Thymus (tissue), 11 donors: ENCODE measurements around the gene TBL2. TPM values are rescaled to one million over a fixed set of nuclear protein-coding genes. Genes with fewer than 3 reads are reported as not detected.
"Not testable (repeated sequence)": the region's sequence is repeated elsewhere in the genome, so short reads cannot be mapped to it uniquely, and the experiment has no call there.

Experiments used
- DNase-seq, 9 donors: peaks; one replicate each; pipeline ENCODE4 v3.0.0-alpha.2; 2013; ENCODE audit warnings: low spot score in 9 of 9, low read depth in 6 of 9, missing footprints in 1 of 9
- H3K27ac ChIP-seq, 2 donors: one replicate each; pipeline ENCODE4 v1.5.1; 2013; ENCODE audit warnings: control low read depth in 1 of 2, low read depth in 1 of 2, low read length in 1 of 2, mild to moderate bottlenecking in 1 of 2, moderate library complexity in 1 of 2
- H3K27me3 ChIP-seq, 2 donors: one replicate each; pipeline ENCODE4 v1.5.1; 2013; ENCODE audit warnings: low read length in 1 of 2; ENCODE audit not compliant: control insufficient read depth in 2 of 2, insufficient read depth in 1 of 2
- H3K36me3 ChIP-seq, 2 donors: one replicate each; pipeline ENCODE4 v1.5.1; 2013; ENCODE audit warnings: low read length in 1 of 2, mild to moderate bottlenecking in 1 of 2, moderate library complexity in 1 of 2; ENCODE audit not compliant: control insufficient read depth in 2 of 2, insufficient read depth in 2 of 2
- H3K4me1 ChIP-seq, 2 donors: one replicate each; pipeline ENCODE4 v1.5.1; 2013; ENCODE audit warnings: low read length in 2 of 2; ENCODE audit not compliant: control insufficient read depth in 2 of 2, insufficient read depth in 2 of 2
- H3K4me3 ChIP-seq, 2 donors: one replicate each; pipeline ENCODE4 v1.5.1; 2013; ENCODE audit warnings: low read length in 2 of 2, control low read depth in 1 of 2, mild to moderate bottlenecking in 1 of 2
- H3K9me3 ChIP-seq, 2 donors: one replicate each; pipeline ENCODE4 v1.5.1; 2013; ENCODE audit warnings: low read length in 1 of 2, mild to moderate bottlenecking in 1 of 2; ENCODE audit not compliant: control insufficient read depth in 2 of 2, insufficient read depth in 1 of 2
- WGBS: extraction: QIAGEN DNeasy Blood & Tissue Kit; methylation state at CpG from one replicate; pipeline ENCODE4 v1.1.7; 2013; 5-methylcytosine and 5-hydroxymethylcytosine counted together
- polyA plus RNA-seq: library from polyadenylated mRNA; stranded (reverse); fragments of 200-250 nt; gene quantifications from one replicate; pipeline ENCODE4 v1.2.3, GENCODE V29; 2013
- total RNA-seq: library from RNA; stranded (reverse); fragments of 120-200 nt; gene quantifications from one replicate; pipeline ENCODE4 v1.2.4, GENCODE V29; 2013
- donor health status: healthy.

Gene TBL2
- total and polyA plus RNA-seq, 2 donors = 16.1 to 18.2 TPM

DNA sequence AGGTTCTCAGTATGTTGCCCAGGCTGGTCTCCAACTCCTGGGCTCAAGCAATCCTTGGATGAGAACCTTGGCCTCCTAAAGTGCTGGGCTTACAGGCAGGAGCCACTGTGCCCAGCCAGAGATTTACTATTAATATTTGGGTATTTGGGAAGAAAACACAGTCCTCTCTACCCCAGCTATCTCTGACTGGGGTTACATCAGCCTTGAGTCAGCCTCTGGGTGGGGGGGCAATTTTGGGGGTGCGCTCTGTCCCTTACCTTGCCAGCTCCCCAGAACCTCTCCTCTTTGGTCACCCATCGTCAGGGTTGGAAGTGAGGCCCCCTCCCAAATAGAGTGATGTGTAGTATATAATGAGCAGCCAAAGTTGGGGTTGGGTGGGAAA lies 44.1 kb upstream of the TBL2 start:
- Histone ChIP-seq H3K27ac (no peak overlapping the region), H3K9me3 (peaks cover 2 to 4% of the 10 kb centered on the region in 2 donors), H3K27me3 (peaks cover 40 to 73% of the 10 kb centered on the region in 2 donors), H3K36me3 (no peaks in the 10 kb centered on the region), H3K4me3 (no peak overlapping the region), H3K4me1 (peaks cover 3 to 13% of the 10 kb centered on the region in 2 donors)
- 26% methylated on average over 2 of the region's 2 CpGs for WGBS
- no peak for DNase-seq

DNA sequence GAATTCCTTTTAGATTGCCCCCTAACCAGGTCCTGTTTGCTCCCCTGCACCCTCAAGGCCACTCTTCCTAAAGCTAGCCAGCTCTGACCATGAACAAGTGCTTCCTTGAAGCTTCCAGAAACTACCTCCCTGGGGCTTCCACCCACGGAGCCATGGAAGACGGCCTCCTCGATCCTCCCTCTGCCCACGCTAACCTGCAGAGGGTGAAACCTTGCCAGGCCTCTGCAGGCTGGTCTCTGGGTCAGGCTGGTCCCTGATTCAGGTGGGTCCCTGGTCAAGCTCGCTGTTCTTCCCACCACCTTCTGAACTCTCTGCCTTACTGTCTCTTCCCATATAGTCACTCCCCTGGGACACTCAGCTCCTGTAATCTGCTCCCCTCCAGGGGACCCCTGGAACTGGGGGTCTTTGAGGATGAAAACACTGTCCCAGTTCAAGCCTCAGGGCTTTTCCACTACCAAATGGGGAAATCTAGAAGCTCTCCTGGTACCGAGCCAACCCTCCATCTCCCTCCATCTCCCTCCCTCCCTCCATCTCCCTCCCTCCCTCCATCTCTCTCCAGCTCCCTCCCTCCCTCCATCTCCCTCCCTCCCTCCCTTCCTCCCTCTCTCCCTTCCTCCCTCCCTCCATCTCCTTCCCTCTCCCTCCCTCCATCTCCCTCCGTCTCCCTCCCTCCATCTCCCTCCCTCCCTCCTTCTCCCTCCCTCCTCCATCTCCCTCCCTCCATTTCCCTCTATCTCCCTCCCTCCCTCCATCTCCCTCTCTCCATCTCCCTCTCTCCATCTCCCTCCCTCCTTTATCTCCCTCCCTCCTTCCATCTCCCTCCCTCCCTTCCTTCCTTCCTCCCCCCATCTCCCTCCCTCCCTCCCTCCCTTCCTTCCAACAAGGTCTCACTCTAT lies 43.0 kb upstream of the TBL2 start:
- H3K4me1 ChIP-seq = peaks cover 3 to 13% of the 10 kb centered on the region in 2 donors
- peaks cover 40 to 64% of the 10 kb centered on the region in 2 donors for H3K27me3 ChIP-seq

DNA sequence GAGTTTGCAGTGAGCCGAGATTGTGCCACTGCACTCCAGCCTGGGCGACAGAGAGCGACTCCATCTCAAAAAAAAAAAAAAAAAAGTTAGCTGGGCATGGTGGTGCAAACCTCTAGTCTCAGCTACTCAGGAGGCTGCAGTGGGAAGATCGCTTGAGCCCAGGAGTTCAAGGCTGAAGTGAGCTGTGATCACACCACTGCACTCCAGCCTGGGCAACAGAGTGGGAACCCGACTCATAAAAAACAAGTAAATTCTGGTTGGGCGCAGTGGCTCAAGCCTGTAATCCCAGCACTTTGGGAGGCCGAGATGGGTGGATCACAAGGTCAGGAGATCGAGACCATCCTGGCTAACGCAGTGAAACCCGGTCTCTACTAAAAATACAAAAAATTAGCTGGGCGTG lies 41.0 kb upstream of the TBL2 start:
- WGBS = 86% methylated on average over 11 of the region's 11 CpGs
- H3K4me3 ChIP-seq, H3K9me3 ChIP-seq, DNase-seq, H3K36me3 ChIP-seq, H3K27ac ChIP-seq: not testable (repeated sequence)
- peaks cover 3 to 13% of the 10 kb centered on the region in 2 donors for H3K4me1 ChIP-seq
- peaks cover 25 to 56% of the 10 kb centered on the region in 2 donors for H3K27me3 ChIP-seq

More for the DNA sequence above, 43.0 kb upstream of the TBL2 start:
- Histone ChIP-seq H3K9me3 (peaks cover 2 to 4% of the 10 kb centered on the region in 2 donors), H3K36me3 (no peaks in the 10 kb centered on the region), H3K27ac (no peak overlapping the region), H3K4me3 (no peak overlapping the region)
- 71% methylated on average over 7 of the region's 7 CpGs for WGBS
- DNase-seq = no peak

DNA sequence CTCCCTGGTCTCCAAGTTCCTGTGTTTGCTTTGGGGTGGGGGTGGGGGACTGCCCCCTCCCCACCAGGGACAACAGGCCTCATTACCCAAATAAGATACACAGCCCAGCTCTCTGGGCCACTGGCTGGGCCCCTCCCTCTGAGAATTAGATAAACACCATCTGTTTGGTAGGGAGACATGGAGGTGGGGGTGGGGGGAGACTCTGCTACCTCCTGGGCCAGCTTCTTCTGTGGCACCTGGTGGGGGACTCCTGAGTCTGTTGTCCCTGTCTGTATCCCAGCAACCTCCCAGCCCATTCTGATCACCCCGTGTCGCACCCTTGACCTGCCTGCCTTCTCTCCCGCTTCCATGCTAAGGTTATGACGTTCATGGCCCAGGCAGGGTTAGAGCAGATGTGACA lies 40.2 kb upstream of the TBL2 start:
- Histone ChIP-seq H3K9me3 (peaks cover 0 to 4% of the 10 kb centered on the region in 2 donors), H3K27ac (no peak overlapping the region), H3K4me1 (peaks cover 0 to 7% of the 10 kb centered on the region in 2 donors), H3K4me3 (no peak overlapping the region), H3K27me3 (peaks cover 19 to 56% of the 10 kb centered on the region in 2 donors), H3K36me3 (no peaks in the 10 kb centered on the region)
- no peak for DNase-seq
- WGBS = 75% methylated on average over 4 of the region's 4 CpGs

DNA sequence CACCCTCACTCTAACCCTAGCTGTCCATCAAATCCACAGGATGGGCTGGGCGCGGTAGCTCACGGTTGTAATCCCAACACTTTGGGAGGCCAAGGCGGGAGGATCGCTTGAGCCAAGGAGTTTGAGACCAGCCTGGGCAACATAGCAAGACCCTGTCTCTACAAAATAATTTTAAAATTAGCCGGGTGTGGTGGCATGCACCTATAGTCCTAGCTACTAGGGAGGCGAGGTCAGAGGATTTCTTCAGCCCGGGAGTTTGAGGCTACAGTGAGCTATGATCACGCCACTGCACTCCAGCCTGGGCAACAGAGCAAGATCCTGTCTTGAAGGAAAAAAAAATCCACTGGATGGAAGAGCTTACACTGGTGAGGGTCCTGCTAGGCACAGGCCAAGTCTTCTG lies 39.1 kb upstream of the TBL2 start:
- H3K9me3 ChIP-seq, H3K4me3 ChIP-seq, DNase-seq, H3K36me3 ChIP-seq, H3K4me1 ChIP-seq, H3K27ac ChIP-seq: not testable (repeated sequence)
- peaks cover 8 to 56% of the 10 kb centered on the region in 2 donors for H3K27me3 ChIP-seq
- 98% methylated on average over 9 of the region's 9 CpGs for WGBS

DNA sequence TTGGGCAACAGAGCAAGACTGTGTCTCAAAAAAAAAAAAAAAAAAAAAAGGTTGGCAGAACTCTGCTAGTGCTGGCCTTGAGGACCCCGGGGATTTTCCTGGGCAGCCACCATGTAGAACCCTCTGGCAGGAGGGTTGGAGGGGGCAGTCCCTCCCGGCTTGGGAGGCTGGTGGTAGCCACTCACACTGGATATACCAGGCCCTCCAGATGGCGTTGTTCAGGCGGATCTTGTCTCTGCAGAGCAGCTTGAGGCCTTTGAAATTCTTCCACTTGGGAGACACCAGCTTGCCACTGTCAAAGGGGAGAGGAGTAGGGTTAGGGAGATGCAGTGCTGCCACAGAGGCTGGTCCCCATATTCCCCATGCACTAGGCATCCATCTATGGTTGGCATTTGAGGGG lies 37.5 kb upstream of the TBL2 start:
- H3K27ac ChIP-seq = no peak overlapping the region
- no peak for DNase-seq

DNA sequence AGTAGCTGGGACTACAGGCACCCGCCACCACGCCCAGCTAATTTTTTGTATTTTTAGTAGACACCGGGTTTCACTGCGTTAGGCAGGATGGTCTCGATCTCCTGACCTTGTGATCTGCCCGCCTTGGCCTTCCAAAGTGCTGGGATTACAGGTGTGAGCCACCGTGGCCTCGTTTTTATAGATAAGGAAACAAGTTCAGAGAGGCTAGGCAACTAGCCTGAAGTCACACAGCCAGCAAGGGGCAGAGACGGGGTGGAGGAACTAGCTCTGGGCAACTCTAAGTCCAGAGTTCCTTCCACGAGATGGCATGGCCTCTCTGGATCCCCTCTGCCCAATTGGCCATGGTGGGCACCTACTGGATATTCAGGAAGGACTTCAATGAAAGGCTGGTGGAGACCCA lies 36.6 kb upstream of the TBL2 start:
- WGBS = 85% methylated on average over 10 of the region's 10 CpGs
- not testable (repeated sequence) for H3K36me3 ChIP-seq, H3K9me3 ChIP-seq, H3K4me1 ChIP-seq, DNase-seq, H3K4me3 ChIP-seq, H3K27ac ChIP-seq
- peaks cover 0 to 59% of the 10 kb centered on the region in 2 donors for H3K27me3 ChIP-seq

More for the DNA sequence above, 37.5 kb upstream of the TBL2 start:
- no peaks in the 10 kb centered on the region for H3K36me3 ChIP-seq
- H3K9me3 ChIP-seq = no peaks in the 10 kb centered on the region
- no peaks in the 10 kb centered on the region for H3K4me1 ChIP-seq
- no peak overlapping the region for H3K4me3 ChIP-seq
- H3K27me3 ChIP-seq = peaks cover under 1 to 58% of the 10 kb centered on the region in 2 donors
- WGBS = 74% methylated on average over 4 of the region's 4 CpGs

DNA sequence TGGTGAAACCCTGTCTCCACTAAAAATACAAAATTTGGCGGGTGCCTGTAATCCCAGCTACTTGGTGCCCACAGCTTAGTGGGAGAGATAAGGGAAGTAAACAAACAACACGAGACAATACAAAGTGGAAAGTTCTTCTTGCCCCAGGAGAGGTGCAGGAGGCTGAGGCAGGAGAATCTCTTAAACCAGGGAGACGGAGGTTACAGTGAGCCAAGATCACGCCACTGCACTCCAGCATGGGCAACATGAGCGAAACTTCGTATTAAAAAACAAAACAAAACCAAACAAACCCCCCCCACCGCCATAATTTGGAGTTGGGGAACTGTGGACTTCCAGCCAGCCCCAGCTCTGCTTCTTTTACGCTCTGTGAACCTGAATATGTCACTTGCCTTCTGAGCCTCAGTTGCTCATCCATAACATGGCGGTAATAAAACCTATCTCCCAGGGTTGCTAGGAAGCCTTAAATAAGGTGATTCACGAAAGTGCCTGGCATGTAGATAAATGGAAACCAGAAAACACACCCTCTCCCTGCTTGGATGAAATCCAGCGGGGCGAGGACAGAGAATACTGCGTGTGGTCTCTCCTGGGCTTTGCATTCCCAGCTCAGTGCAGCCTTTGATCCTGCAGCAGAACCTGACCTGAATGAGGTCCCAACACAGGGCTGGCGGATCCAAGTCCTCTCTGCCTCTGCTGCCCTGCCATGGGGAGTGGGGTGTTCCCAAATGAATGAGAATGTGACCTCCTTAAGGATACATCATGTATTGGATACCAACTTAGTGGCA lies 35.8 kb upstream of the TBL2 start:
- H3K4me3 ChIP-seq = no peak overlapping the region
- no peaks in the 10 kb centered on the region for H3K9me3 ChIP-seq
- peaks cover 0 to 63% of the 10 kb centered on the region in 2 donors for H3K27me3 ChIP-seq
- H3K4me1 ChIP-seq = no peaks in the 10 kb centered on the region
- DNase-seq = no peak
- no peaks in the 10 kb centered on the region for H3K36me3 ChIP-seq
- no peak overlapping the region for H3K27ac ChIP-seq
- WGBS = 70% methylated on average over 14 of the region's 14 CpGs
